ENCODE data around the gene POP7. TPM values are rescaled to one million over a fixed set of nuclear protein-coding genes. Genes with fewer than 3 reads are reported as not detected.
A peak's percentile ranks its signal among the peaks of the same experiment; 100 is the strongest.

Gene POP7
- total RNA-seq, 1 donor from 2014 or later = 40.6 TPM

DNA sequence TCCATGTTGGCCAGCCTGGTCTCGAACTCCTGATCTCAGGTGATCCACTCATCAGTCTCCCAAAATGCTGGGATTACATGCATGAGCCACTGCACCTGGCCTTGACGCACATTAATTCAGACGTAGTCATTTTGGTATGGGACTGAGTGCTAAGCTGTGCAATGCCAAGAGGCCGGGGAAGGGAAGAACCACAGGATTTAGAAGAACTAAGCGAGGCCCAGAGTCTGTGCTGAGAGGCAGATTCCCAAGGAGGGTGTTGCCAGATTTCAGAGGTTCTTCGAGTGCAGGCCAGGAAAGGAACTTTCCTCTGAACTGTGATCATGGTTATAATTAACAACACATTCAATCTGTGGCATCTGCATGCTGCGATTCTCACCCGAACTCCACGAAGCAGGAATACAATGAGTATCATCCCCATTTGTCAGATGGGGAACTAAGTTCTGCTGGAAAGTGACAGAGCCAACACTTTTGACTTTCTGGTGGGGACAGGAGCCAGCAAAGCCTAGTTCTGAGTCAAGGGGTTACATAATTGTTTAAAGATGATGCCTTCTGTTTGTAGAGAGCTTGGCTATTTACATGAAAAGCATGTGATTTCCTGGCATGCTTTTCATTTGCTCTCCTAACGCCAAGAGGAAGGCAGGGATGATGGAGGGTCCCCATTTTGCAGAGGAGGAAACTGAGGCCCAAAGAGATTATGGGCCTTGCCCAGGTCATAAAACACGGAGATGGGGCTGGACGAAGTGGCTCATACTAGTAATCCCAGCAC is 21.3 kb downstream of the POP7 start:
- H3K36me3 Mint-ChIP-seq (ENCODE audit: low read depth, unreplicated experiment) = no peaks in the 10 kb centered on the region
- DNase-seq (ENCODE audit: low read depth) = peak; percentile 96
- no peaks in the 10 kb centered on the region for H3K9me3 Mint-ChIP-seq (ENCODE audit: unreplicated experiment)
- Histone ChIP-seq H3K4me1 (ENCODE audit: insufficient read depth, low read length) (peaks cover 15% of the 10 kb centered on the region), H3K9ac (ENCODE audit: low read length) (no peak overlapping the region), H3K36me3 (ENCODE audit: insufficient read depth, low read length) (no peaks in the 10 kb centered on the region), H3K27ac (ENCODE audit: low read depth, low read length) (no peak overlapping the region), H3K9me3 (ENCODE audit: insufficient read depth, low read depth, low read length) (no peaks in the 10 kb centered on the region), H3K79me2 (ENCODE audit: insufficient read depth, low read length) (no peaks in the 10 kb centered on the region), H4K20me1 (ENCODE audit: insufficient read depth, low read length) (no peaks in the 10 kb centered on the region), H3K27me3 (ENCODE audit: insufficient read depth, low read length) (peaks cover 20% of the 10 kb centered on the region), H2AFZ (ENCODE audit: low read depth, low read length) (peak overlapping the region; percentile 35), H3K4me3 (ENCODE audit: insufficient read depth, low read depth, low read length) (no peak overlapping the region), H3K4me2 (ENCODE audit: low read length) (no peak overlapping the region)
- peaks cover 8% of the 10 kb centered on the region for H3K4me1 Mint-ChIP-seq (ENCODE audit: low read depth, unreplicated experiment)
- H3K4me3 Mint-ChIP-seq (ENCODE audit: unreplicated experiment) = peak overlapping the region; percentile 37
- peaks cover 23% of the 10 kb centered on the region for H3K27me3 Mint-ChIP-seq (ENCODE audit: low read depth, unreplicated experiment)
- no peak for FAIRE-seq
- H3K27ac Mint-ChIP-seq (ENCODE audit: unreplicated experiment) = peak overlapping the region; percentile 12
- no peak for TF ChIP-seq EZH2 (IDR thresholded peaks at IDR 0.05; ENCODE audit: insufficient read depth, low read length)
- TF ChIP-seq, protein P1, sequence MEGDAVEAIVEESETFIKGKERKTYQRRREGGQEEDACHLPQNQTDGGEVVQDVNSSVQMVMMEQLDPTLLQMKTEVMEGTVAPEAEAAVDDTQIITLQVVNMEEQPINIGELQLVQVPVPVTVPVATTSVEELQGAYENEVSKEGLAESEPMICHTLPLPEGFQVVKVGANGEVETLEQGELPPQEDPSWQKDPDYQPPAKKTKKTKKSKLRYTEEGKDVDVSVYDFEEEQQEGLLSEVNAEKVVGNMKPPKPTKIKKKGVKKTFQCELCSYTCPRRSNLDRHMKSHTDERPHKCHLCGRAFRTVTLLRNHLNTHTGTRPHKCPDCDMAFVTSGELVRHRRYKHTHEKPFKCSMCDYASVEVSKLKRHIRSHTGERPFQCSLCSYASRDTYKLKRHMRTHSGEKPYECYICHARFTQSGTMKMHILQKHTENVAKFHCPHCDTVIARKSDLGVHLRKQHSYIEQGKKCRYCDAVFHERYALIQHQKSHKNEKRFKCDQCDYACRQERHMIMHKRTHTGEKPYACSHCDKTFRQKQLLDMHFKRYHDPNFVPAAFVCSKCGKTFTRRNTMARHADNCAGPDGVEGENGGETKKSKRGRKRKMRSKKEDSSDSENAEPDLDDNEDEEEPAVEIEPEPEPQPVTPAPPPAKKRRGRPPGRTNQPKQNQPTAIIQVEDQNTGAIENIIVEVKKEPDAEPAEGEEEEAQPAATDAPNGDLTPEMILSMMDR (IDR thresholded peaks at IDR 0.05; ENCODE audit: insufficient read depth, low read depth, low read length) = no peak

DNA sequence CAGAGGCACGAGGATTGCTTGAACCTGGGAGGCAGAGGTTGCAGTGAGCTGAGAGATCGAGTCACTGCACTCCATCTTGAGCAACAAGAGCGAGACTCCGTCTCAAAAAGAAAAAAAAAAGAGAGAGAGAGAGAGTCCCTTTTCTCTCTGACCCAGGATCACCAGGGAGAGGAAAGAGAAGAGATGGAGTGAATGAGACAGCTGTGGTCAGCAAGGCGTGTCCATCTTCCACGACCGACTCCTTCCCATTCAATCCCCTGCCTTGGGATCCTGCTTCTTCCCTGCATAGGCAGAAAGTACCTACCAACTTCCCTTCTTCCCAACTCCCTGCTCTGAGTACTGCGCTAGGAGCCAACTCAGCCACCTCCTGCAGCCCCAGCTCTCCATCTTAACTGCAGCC is 22.3 kb downstream of the POP7 start:
- TF ChIP-seq, protein P1 (IDR thresholded peaks at IDR 0.05; ENCODE audit: insufficient read depth, low read depth, low read length) = no peak
- no peak for TF ChIP-seq EZH2 (IDR thresholded peaks at IDR 0.05; ENCODE audit: insufficient read depth, low read length)
- no peaks in the 10 kb centered on the region for H3K79me2 ChIP-seq (ENCODE audit: insufficient read depth, low read length)
- FAIRE-seq = no peak

More for the DNA sequence above, 22.3 kb downstream of the POP7 start:
- H3K9me3 Mint-ChIP-seq (ENCODE audit: unreplicated experiment) = no peaks in the 10 kb centered on the region
- Histone ChIP-seq H4K20me1 (ENCODE audit: insufficient read depth, low read length) (no peaks in the 10 kb centered on the region), H3K27ac (ENCODE audit: low read depth, low read length) (no peak overlapping the region), H3K27me3 (ENCODE audit: insufficient read depth, low read length) (peaks cover 17% of the 10 kb centered on the region), H3K4me3 (ENCODE audit: insufficient read depth, low read depth, low read length) (no peak overlapping the region), H3K4me2 (ENCODE audit: low read length) (no peak overlapping the region), H3K9me3 (ENCODE audit: insufficient read depth, low read depth, low read length) (no peaks in the 10 kb centered on the region), H3K9ac (ENCODE audit: low read length) (no peak overlapping the region), H3K4me1 (ENCODE audit: insufficient read depth, low read length) (peaks cover 15% of the 10 kb centered on the region), H3K36me3 (ENCODE audit: insufficient read depth, low read length) (no peaks in the 10 kb centered on the region), H2AFZ (ENCODE audit: low read depth, low read length) (no peak overlapping the region)
- peaks cover 8% of the 10 kb centered on the region for H3K4me1 Mint-ChIP-seq (ENCODE audit: low read depth, unreplicated experiment)
- no peak overlapping the region for H3K4me3 Mint-ChIP-seq (ENCODE audit: unreplicated experiment)
- H3K27ac Mint-ChIP-seq (ENCODE audit: unreplicated experiment) = no peak overlapping the region
- DNase-seq (ENCODE audit: low read depth) = no peak
- no peaks in the 10 kb centered on the region for H3K36me3 Mint-ChIP-seq (ENCODE audit: low read depth, unreplicated experiment)
- peaks cover 14% of the 10 kb centered on the region for H3K27me3 Mint-ChIP-seq (ENCODE audit: low read depth, unreplicated experiment)
